ENCODE results near the gene SERPINA4. TPM values are rescaled to one million over a fixed set of nuclear protein-coding genes. Genes with fewer than 3 reads are reported as not detected.

The SERPINA4 gene
- total RNA-seq, 1 experiment from 2014 or later: 0.17 TPM

DNA sequence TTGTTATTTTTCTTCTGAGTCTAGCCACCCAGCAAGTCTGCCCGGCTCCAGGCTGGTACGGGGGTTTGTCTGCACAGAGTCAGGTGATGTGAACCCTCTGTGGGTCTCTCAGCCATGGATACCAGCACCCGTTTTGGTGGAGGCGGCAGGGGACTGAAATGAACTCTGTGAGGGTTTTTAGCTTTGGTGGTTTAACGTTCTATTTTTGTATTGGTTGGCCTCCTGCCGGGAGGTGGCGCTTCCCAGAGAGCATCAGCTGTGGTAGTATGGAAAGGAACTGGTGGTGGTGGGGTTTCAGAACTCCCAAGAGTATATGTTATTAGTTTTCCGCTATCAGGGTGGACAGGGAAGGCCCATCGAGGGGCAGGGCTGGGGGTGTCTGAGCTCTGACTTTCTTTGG is 5.3 kb upstream of the SERPINA4 start:
- H3K4me2 ChIP-seq (ENCODE audit: low read length): no peak overlapping the region
- ChIA-PET CTCF (interaction anchor here (0.6 kb wide), 1 partner anchor 176 kb away, joined by 3 read pairs; no protein-coding TSS in a partner anchor), RAD21 (ENCODE audit: low non-redundant PET in 1 of 2, low total read pairs in 2 of 2, uncharacterized antibody in 2 of 2, unreplicated experiment in 2 of 2) (no interaction called here), POLR2A (no interaction called here)
- TF ChIP-seq ZFX (IDR thresholded peaks at IDR 0.05) (no peak), FOSL1 (IDR thresholded peaks at IDR 0.05; ENCODE audit: low read depth) (no peak), YY1 (IDR thresholded peaks at IDR 0.05; ENCODE audit: extremely low read depth, insufficient replicate concordance, low read depth, low read length) (no peak), JUND (IDR thresholded peaks at IDR 0.05) (no peak), ZNF274 (IDR thresholded peaks at IDR 0.05; ENCODE audit: low read depth, low read length) (no peak), EZH2phosphoT487 (IDR thresholded peaks at IDR 0.05; ENCODE audit: borderline replicate concordance) (no peak)
- TF ChIP-seq, protein P1, sequence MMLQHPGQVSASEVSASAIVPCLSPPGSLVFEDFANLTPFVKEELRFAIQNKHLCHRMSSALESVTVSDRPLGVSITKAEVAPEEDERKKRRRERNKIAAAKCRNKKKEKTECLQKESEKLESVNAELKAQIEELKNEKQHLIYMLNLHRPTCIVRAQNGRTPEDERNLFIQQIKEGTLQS (IDR thresholded peaks at IDR 0.05): no peak
- H3K36me3 ChIP-seq (ENCODE audit: control insufficient read depth in 1 of 2, insufficient read depth in 2 of 2, low read length in 2 of 2): no peaks in the 10 kb centered on the region
- H3K9ac ChIP-seq (ENCODE audit: low read length): no peak overlapping the region
- no peaks in the 10 kb centered on the region for H3K27me3 ChIP-seq (ENCODE audit: insufficient read depth, low read length)
- H2AFZ ChIP-seq (ENCODE audit: low read depth, low read length, poor library complexity, severe bottlenecking): no peak overlapping the region
- no peaks in the 10 kb centered on the region for H4K20me1 ChIP-seq (ENCODE audit: insufficient read depth)
- no peaks in the 10 kb centered on the region for H3K79me2 ChIP-seq (ENCODE audit: insufficient read depth, low read length)
- DNase-seq (ENCODE audit: low read depth, low spot score) (no peak), ATAC-seq (no peak)
- no peak overlapping the region for H3K27ac ChIP-seq (ENCODE audit: low read depth, low read length)
- no peaks in the 10 kb centered on the region for H3K9me2 ChIP-seq (ENCODE audit: insufficient read depth)
- H3K4me1 ChIP-seq (ENCODE audit: control insufficient read depth in 1 of 2, insufficient read depth in 2 of 2, low read length in 2 of 2): no peaks in the 10 kb centered on the region
- no TSS peak for BruUV-seq (replicated peaks)
- H3K9me3 ChIP-seq (ENCODE audit: control insufficient read depth in 1 of 2, insufficient read depth in 1 of 2, low read depth in 1 of 2, low read length in 2 of 2): no peaks in the 10 kb centered on the region
- no peak overlapping the region for H3K4me3 ChIP-seq (replicated peaks in 1 of 2; ENCODE audit: low read depth in 1 of 2, low read length in 2 of 2)
- intact Hi-C loops (cut with micrococcal nuclease): no loop called here

DNA sequence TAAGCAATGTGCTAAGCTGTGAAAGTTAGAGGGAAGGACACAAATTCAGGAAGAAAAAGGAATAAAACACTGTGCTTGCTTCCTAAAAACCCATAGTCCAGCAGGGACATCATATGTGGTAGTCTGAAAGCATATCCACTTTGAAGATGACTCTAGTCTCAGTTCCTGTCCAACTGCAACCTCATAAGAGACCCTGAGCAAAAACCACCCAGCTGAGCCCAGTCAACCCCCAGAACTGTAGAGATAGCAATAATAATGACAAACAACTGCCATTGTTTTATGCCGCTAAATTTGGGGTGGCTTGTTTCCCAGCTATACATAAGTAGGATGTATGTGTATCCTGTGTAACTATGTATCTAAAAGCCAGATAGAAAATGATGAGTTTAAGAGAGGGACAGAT is 3.9 kb upstream of the SERPINA4 start:
- BruUV-seq (replicated peaks): no TSS peak
- no peak for TF ChIP-seq SP1 (IDR thresholded peaks at IDR 0.05; ENCODE audit: low read depth)
- no peak for TF ChIP-seq SRF (IDR thresholded peaks at IDR 0.05; ENCODE audit: low read depth)
- TF ChIP-seq RAD21 (IDR thresholded peaks at IDR 0.05; ENCODE audit: low read depth): no peak
- TF ChIP-seq ZNF274 (IDR thresholded peaks at IDR 0.05; ENCODE audit: low read depth, low read length): no peak
- TF ChIP-seq CBX3 (IDR thresholded peaks at IDR 0.05; ENCODE audit: low read depth): no peak
- TF ChIP-seq, protein P2, sequence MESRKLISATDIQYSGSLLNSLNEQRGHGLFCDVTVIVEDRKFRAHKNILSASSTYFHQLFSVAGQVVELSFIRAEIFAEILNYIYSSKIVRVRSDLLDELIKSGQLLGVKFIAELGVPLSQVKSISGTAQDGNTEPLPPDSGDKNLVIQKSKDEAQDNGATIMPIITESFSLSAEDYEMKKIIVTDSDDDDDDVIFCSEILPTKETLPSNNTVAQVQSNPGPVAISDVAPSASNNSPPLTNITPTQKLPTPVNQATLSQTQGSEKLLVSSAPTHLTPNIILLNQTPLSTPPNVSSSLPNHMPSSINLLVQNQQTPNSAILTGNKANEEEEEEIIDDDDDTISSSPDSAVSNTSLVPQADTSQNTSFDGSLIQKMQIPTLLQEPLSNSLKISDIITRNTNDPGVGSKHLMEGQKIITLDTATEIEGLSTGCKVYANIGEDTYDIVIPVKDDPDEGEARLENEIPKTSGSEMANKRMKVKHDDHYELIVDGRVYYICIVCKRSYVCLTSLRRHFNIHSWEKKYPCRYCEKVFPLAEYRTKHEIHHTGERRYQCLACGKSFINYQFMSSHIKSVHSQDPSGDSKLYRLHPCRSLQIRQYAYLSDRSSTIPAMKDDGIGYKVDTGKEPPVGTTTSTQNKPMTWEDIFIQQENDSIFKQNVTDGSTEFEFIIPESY (IDR thresholded peaks at IDR 0.05; ENCODE audit: extremely low read depth, insufficient replicate concordance, low read length): no peak
- TF ChIP-seq, protein P1 (IDR thresholded peaks at IDR 0.05): no peak
- TF ChIP-seq EZH2phosphoT487 (IDR thresholded peaks at IDR 0.05; ENCODE audit: borderline replicate concordance): no peak
- TF ChIP-seq POLR2AphosphoS5 (IDR thresholded peaks at IDR 0.05; ENCODE audit: low read depth, low read length): no peak
- TF ChIP-seq EGR1 (IDR thresholded peaks at IDR 0.05; ENCODE audit: low read depth): no peak
- TF ChIP-seq, protein P3, sequence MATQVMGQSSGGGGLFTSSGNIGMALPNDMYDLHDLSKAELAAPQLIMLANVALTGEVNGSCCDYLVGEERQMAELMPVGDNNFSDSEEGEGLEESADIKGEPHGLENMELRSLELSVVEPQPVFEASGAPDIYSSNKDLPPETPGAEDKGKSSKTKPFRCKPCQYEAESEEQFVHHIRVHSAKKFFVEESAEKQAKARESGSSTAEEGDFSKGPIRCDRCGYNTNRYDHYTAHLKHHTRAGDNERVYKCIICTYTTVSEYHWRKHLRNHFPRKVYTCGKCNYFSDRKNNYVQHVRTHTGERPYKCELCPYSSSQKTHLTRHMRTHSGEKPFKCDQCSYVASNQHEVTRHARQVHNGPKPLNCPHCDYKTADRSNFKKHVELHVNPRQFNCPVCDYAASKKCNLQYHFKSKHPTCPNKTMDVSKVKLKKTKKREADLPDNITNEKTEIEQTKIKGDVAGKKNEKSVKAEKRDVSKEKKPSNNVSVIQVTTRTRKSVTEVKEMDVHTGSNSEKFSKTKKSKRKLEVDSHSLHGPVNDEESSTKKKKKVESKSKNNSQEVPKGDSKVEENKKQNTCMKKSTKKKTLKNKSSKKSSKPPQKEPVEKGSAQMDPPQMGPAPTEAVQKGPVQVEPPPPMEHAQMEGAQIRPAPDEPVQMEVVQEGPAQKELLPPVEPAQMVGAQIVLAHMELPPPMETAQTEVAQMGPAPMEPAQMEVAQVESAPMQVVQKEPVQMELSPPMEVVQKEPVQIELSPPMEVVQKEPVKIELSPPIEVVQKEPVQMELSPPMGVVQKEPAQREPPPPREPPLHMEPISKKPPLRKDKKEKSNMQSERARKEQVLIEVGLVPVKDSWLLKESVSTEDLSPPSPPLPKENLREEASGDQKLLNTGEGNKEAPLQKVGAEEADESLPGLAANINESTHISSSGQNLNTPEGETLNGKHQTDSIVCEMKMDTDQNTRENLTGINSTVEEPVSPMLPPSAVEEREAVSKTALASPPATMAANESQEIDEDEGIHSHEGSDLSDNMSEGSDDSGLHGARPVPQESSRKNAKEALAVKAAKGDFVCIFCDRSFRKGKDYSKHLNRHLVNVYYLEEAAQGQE (IDR thresholded peaks at IDR 0.05; ENCODE audit: low read depth): no peak
- no peak for TF ChIP-seq SIN3A (IDR thresholded peaks at IDR 0.05; ENCODE audit: low read depth)
- no peak for TF ChIP-seq CEBPB (IDR thresholded peaks at IDR 0.05; ENCODE audit: low read depth)

More for the DNA sequence above, 3.9 kb upstream of the SERPINA4 start:
- no peak for DNase-seq (ENCODE audit: low read depth, low spot score)
- Histone ChIP-seq H3K4me3 (replicated peaks in 1 of 2; ENCODE audit: low read depth in 1 of 2, low read length in 2 of 2) (no peak overlapping the region), H3K9ac (ENCODE audit: low read length) (no peak overlapping the region), H3K36me3 (ENCODE audit: control insufficient read depth in 1 of 2, insufficient read depth in 2 of 2, low read length in 2 of 2) (no peaks in the 10 kb centered on the region), H3K9me3 (ENCODE audit: control insufficient read depth in 1 of 2, insufficient read depth in 1 of 2, low read depth in 1 of 2, low read length in 2 of 2) (no peaks in the 10 kb centered on the region), H3K4me2 (ENCODE audit: low read length) (no peak overlapping the region), H2AFZ (ENCODE audit: low read depth, low read length, poor library complexity, severe bottlenecking) (no peak overlapping the region), H3K27ac (ENCODE audit: low read depth, low read length) (no peak overlapping the region), H3K79me2 (ENCODE audit: insufficient read depth, low read length) (no peaks in the 10 kb centered on the region), H3K4me1 (ENCODE audit: control insufficient read depth in 1 of 2, insufficient read depth in 2 of 2, low read length in 2 of 2) (no peaks in the 10 kb centered on the region), H4K20me1 (ENCODE audit: insufficient read depth) (no peaks in the 10 kb centered on the region), H3K9me2 (ENCODE audit: insufficient read depth) (no peaks in the 10 kb centered on the region), H3K27me3 (ENCODE audit: insufficient read depth, low read length) (no peaks in the 10 kb centered on the region)
- CTCF ChIA-PET: no interaction called here
- RAD21 ChIA-PET (ENCODE audit: low non-redundant PET in 1 of 2, low total read pairs in 2 of 2, uncharacterized antibody in 2 of 2, unreplicated experiment in 2 of 2): no interaction called here
- ATAC-seq: no peak
- POLR2A ChIA-PET: no interaction called here
- intact Hi-C loops (cut with micrococcal nuclease): no loop called here

All from HCT116 (cell line).